CD14-positive monocyte (primary cell): ENCODE measurements around the gene SPATA2. TPM values are rescaled to one million over a fixed set of nuclear protein-coding genes. Genes with fewer than 3 reads are reported as not detected.

Experiments used
- DNase-seq, 3 donors: peaks; one replicate each; pipeline ENCODE4 v3.0.0-alpha.2; 2011 to 2022
- H2AFZ ChIP-seq: 2 replicates; pipeline ENCODE4 v1.6.0; 2012; ENCODE audit warnings: mild to moderate bottlenecking, low read depth, low read length, inconsistent platforms; ENCODE audit not compliant: insufficient read depth, poor library complexity, severe bottlenecking
- H3K27ac ChIP-seq, 2 donors: 1 replicate in 1 of 2; 2 replicates in 1 of 2; pipeline ENCODE4 v1.5.1; 2012 to 2013; ENCODE audit warnings: low read length in 2 of 2, control low read depth in 1 of 2, inconsistent platforms in 1 of 2, low read depth in 1 of 2, mild to moderate bottlenecking in 1 of 2
- H3K27me3 ChIP-seq, 2 donors: one replicate each; pipeline versions ENCODE4 v1.6.0 to v1.6.1; 2011 to 2013; ENCODE audit warnings: low read length in 2 of 2; ENCODE audit not compliant: control insufficient read depth in 2 of 2, insufficient read depth in 2 of 2
- H3K36me3 ChIP-seq, 2 donors: replicated peaks in 1 of 2; 1 replicate in 1 of 2; 2 replicates in 1 of 2; pipeline versions ENCODE4 v1.5.1 to v1.6.1; 2012 to 2013; ENCODE audit warnings: low read length in 2 of 2, control low read depth in 1 of 2, inconsistent platforms in 1 of 2, mild to moderate bottlenecking in 1 of 2; ENCODE audit not compliant: insufficient read depth in 2 of 2, control insufficient read depth in 1 of 2
- H3K4me1 ChIP-seq, 2 donors: 1 replicate in 1 of 2; 2 replicates in 1 of 2; pipeline versions ENCODE4 v1.5.1 to v1.6.1; 2012 to 2013; ENCODE audit warnings: low read length in 2 of 2, control low read depth in 1 of 2, inconsistent platforms in 1 of 2, mild to moderate bottlenecking in 1 of 2, moderate library complexity in 1 of 2; ENCODE audit not compliant: insufficient read depth in 2 of 2, control insufficient read depth in 1 of 2
- H3K4me2 ChIP-seq: replicated peaks from 2 replicates; pipeline ENCODE3; 2012; ENCODE audit warnings: low read length, moderate library complexity, mild to moderate bottlenecking; ENCODE audit not compliant: poor library complexity, severe bottlenecking; ENCODE audit errors: extremely low read depth
- H3K4me3 ChIP-seq, 3 experiments: fragments of 200-600 bp in 1 of 3; sonication (generic) in 1 of 3; replicated peaks in 1 of 3; 1 replicate in 2 of 3; 2 replicates in 1 of 3; pipeline ENCODE4 v1.5.1; 2011 to 2013; ENCODE audit warnings: low read length in 3 of 3, mild to moderate bottlenecking in 3 of 3, control low read depth in 2 of 3, low read depth in 2 of 3, inconsistent platforms in 1 of 3, moderate library complexity in 1 of 3
- H3K79me2 ChIP-seq: 2 replicates; pipeline ENCODE4 v1.6.0; 2012; ENCODE audit warnings: mild to moderate bottlenecking, control low read depth, inconsistent platforms, low read length, moderate library complexity; ENCODE audit not compliant: insufficient read depth
- H3K9ac ChIP-seq: 2 replicates; pipeline ENCODE4 v1.6.0; 2017; ENCODE audit warnings: low read length, mild to moderate bottlenecking; ENCODE audit not compliant: insufficient read depth, poor library complexity, severe bottlenecking
- H3K9me3 ChIP-seq, 2 donors: replicated peaks in 1 of 2; 1 replicate in 1 of 2; 2 replicates in 1 of 2; pipeline versions ENCODE4 v1.5.1 to v1.6.1; 2012 to 2013; ENCODE audit warnings: low read length in 2 of 2, control low read depth in 1 of 2; ENCODE audit not compliant: control insufficient read depth in 1 of 2, insufficient read depth in 1 of 2
- H4K20me1 ChIP-seq: 2 replicates; pipeline ENCODE4 v1.6.0; 2012; ENCODE audit warnings: mild to moderate bottlenecking, low read length, control low read depth, moderate library complexity; ENCODE audit not compliant: insufficient read depth
- H3K27ac Mint-ChIP-seq, 7 donors: one replicate each; pipeline ENCODE4 v1.8.0; 2020; ENCODE audit warnings: mild to moderate bottlenecking in 7 of 7, mixed read lengths in 7 of 7, moderate library complexity in 6 of 7, inconsistent platforms in 2 of 7
- H3K27me3 Mint-ChIP-seq, 3 donors: one replicate each; pipeline ENCODE4 v1.8.0; 2021 to 2022; ENCODE audit warnings: low read depth in 3 of 3, mild to moderate bottlenecking in 3 of 3, mixed read lengths in 3 of 3, moderate library complexity in 3 of 3, inconsistent platforms in 1 of 3
- H3K36me3 Mint-ChIP-seq, 2 donors: one replicate each; pipeline ENCODE4 v1.8.0; 2020; ENCODE audit warnings: mixed read lengths in 2 of 2, inconsistent platforms in 1 of 2, mild to moderate bottlenecking in 1 of 2
- H3K4me1 Mint-ChIP-seq: one replicate; pipeline ENCODE4 v1.8.0; 2020; ENCODE audit warnings: mild to moderate bottlenecking, mixed read lengths
- H3K4me3 Mint-ChIP-seq, 2 donors: one replicate each; pipeline ENCODE4 v1.8.0; 2020; ENCODE audit warnings: mild to moderate bottlenecking in 2 of 2, mixed read lengths in 2 of 2, moderate library complexity in 1 of 2
- H3K9me3 Mint-ChIP-seq, 7 donors: one replicate each; pipeline ENCODE4 v1.8.0; 2020 to 2022; ENCODE audit warnings: mixed read lengths in 7 of 7, mild to moderate bottlenecking in 6 of 7, moderate library complexity in 6 of 7, inconsistent platforms in 2 of 7
- CTCF ChIP-seq: fragments of 200-600 bp; IDR thresholded peaks from one replicate; pipeline ENCODE4 v1.8.0; 2022; ENCODE audit warnings: antibody characterized with exemption, mild to moderate bottlenecking
- WGBS: methylation state at CpG from one replicate; pipeline ENCODE4 v1.1.5; 2013; ENCODE audit warnings: missing lambda C conversion rate; ENCODE audit not compliant: insufficient coverage; 5-methylcytosine and 5-hydroxymethylcytosine counted together
- intact Hi-C, 2 donors: fragments of 100-400 bp; cut with micrococcal nuclease; formaldehyde crosslinking; loops; one replicate each; pipeline versions ENCODE4 v1.15.0 to v1.15.1; 2023
- polyA plus RNA-seq, 3 donors: library from polyadenylated mRNA; depleted of rRNA in 1 of 3; unstranded in 2 of 3; stranded (reverse) in 1 of 3; fragments of 300-500 nt in 2 of 3; fragments of >200 nt in 1 of 3; fragmentation: Illumina TruSeq in 2 of 3; gene quantifications; 1 replicate in 2 of 3; 2 replicates in 1 of 3; pipeline ENCODE4 v1.2.3, GENCODE V29; 2012 to 2021

The SPATA2 gene
- polyA plus RNA-seq, 3 donors: 1.9 to 13.3 (median 3.9) TPM

- H3K27ac ChIP-seq: peak overlapping the region in 1 of 2 donors; percentile 36
- no peak overlapping the region for H2AFZ ChIP-seq
- H3K27me3 ChIP-seq: no peaks in the 10 kb centered on the region
- Mint-ChIP-seq H3K27me3 (no peaks in the 10 kb centered on the region), H3K4me1 (peaks cover 14% of the 10 kb centered on the region), H3K36me3 (peaks cover 69 to 85% of the 10 kb centered on the region in 2 donors), H3K9me3 (no peaks in the 10 kb centered on the region), H3K27ac (no peak overlapping the region), H3K4me3 (no peak overlapping the region)
- DNase-seq: no peak
- intact Hi-C loops: no loop called here
- H3K79me2 ChIP-seq: no peaks in the 10 kb centered on the region
- peaks cover 66 to 96% of the 10 kb centered on the region in 2 donors for H3K36me3 ChIP-seq
- H3K4me2 ChIP-seq: no peak overlapping the region
- 50% methylated on average over 2 of the region's 5 CpGs for WGBS
- H3K9ac ChIP-seq: no peak overlapping the region
- peaks cover 6 to 7% of the 10 kb centered on the region in 2 donors for H3K4me1 ChIP-seq
- no peaks in the 10 kb centered on the region for H3K9me3 ChIP-seq
- H4K20me1 ChIP-seq: no peaks in the 10 kb centered on the region
- TF ChIP-seq CTCF: no peak
- H3K4me3 ChIP-seq: no peak overlapping the region
These were observed 46.4 kb downstream of the SPATA2 start for GRCh38 chr20:49868964-49869363.

GRCh38 chr20:49868538-49868937 is 46.8 kb downstream of the SPATA2 start:
- no peak overlapping the region for H3K9ac ChIP-seq
- H3K9me3 ChIP-seq: no peaks in the 10 kb centered on the region
- no peak for TF ChIP-seq CTCF
- DNase-seq: no peak
- Mint-ChIP-seq H3K27me3 (no peaks in the 10 kb centered on the region), H3K9me3 (no peaks in the 10 kb centered on the region), H3K36me3 (peaks cover 65 to 83% of the 10 kb centered on the region in 2 donors), H3K27ac (peak overlapping the region in 3 of 7 donors; percentile 3 to 58 (median 30)), H3K4me3 (no peak overlapping the region), H3K4me1 (peaks cover 14% of the 10 kb centered on the region)
- no peak overlapping the region for H2AFZ ChIP-seq
- no peak overlapping the region for H3K4me3 ChIP-seq
- peaks cover 6 to 7% of the 10 kb centered on the region in 2 donors for H3K4me1 ChIP-seq
- no peaks in the 10 kb centered on the region for H3K27me3 ChIP-seq
- H3K36me3 ChIP-seq: peaks cover 69 to 96% of the 10 kb centered on the region in 2 donors
- no peaks in the 10 kb centered on the region for H3K79me2 ChIP-seq
- WGBS: 86% methylated on average over 1 of the region's 3 CpGs
- no peaks in the 10 kb centered on the region for H4K20me1 ChIP-seq
- no peak overlapping the region for H3K4me2 ChIP-seq
- intact Hi-C loops: no loop called here
- peak overlapping the region in 1 of 2 donors; percentile 38 for H3K27ac ChIP-seq
